HUES6 (cell line): ENCODE results near the gene NTSR1.

Experiments
- H3K27ac ChIP-seq: 2 replicates; pipeline ENCODE4 v1.7.0; 2013; ENCODE audit warnings: low read depth, mild to moderate bottlenecking, low read length, inconsistent platforms
- H3K27me3 ChIP-seq: 2 replicates; pipeline ENCODE4 v1.6.1; 2013; ENCODE audit warnings: low read length; ENCODE audit not compliant: control insufficient read depth, insufficient read depth
- H3K36me3 ChIP-seq: 2 replicates; pipeline ENCODE4 v1.6.1; 2013; ENCODE audit warnings: low read length; ENCODE audit not compliant: control insufficient read depth, insufficient read depth
- H3K4me1 ChIP-seq: 2 replicates; pipeline ENCODE4 v1.6.1; 2013; ENCODE audit warnings: low read length; ENCODE audit not compliant: control insufficient read depth, insufficient read depth
- H3K4me3 ChIP-seq: 2 replicates; pipeline ENCODE4 v1.5.1; 2013; ENCODE audit warnings: low read depth, low read length
- H3K9ac ChIP-seq: one replicate; pipeline ENCODE4 v1.6.1; 2013; ENCODE audit warnings: mild to moderate bottlenecking, low read length
- H3K9me3 ChIP-seq: 2 replicates; pipeline ENCODE4 v1.6.1; 2013; ENCODE audit warnings: low read depth, low read length; ENCODE audit not compliant: control insufficient read depth, insufficient read depth

Gene NTSR1

GRCh38 chr20:62752181-62752670 is 43.6 kb downstream of the NTSR1 start:
- H3K9ac ChIP-seq: no peak overlapping the region

DNA sequence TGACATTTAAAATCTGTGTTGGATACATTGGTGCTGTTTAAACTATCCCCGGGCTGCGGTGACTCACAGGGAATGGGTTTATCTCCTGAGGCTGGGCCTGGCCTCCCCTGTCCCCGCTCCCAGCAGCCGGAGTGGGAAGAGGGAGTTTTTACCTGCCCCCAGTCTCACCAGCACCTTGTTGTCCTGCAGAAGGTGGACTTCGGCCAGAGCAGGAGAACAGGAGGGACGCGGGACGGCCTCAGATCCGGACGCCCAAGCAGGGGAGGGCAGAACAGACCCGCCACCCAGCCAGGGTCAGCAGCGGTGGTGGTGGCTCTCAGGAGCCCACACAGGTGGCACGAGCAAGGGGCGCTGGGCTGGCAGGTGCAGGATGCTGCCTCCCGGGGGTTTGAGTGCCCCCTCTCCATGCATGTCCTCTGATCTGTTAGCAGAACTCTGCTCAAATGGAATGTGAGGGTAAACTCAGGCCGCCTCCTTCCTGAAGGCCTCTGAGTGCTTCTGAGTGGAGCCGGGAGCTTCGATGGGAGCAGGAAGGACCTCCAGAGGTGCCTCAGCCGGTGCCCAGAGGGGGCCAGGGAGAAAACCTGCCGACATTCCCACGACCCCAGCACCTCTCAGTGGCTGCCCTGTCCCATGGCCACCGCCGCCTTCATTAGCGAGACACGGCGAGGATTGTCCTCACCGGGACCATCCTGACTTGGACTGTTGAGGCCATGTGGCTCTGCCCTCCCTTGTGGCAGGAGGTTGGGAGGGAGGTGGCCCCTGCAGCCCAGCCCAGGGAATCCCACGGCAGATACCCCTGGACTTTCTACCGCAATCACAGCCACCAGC is 44.2 kb downstream of the NTSR1 start:
- Histone ChIP-seq H3K27me3 (peaks cover 16% of the 10 kb centered on the region; the same call in 1 of the 2 replicates), H3K4me3 (no peak overlapping the region), H3K36me3 (no peaks in the 10 kb centered on the region), H3K4me1 (peaks cover 9% of the 10 kb centered on the region), H3K9me3 (no peaks in the 10 kb centered on the region), H3K9ac (no peak overlapping the region), H3K27ac (no peak overlapping the region)

More at GRCh38 chr20:62752181-62752670, 43.6 kb downstream of the NTSR1 start:
- Histone ChIP-seq H3K36me3 (no peaks in the 10 kb centered on the region), H3K4me3 (no peak overlapping the region), H3K4me1 (peaks cover 9% of the 10 kb centered on the region), H3K27ac (no peak overlapping the region), H3K9me3 (no peaks in the 10 kb centered on the region), H3K27me3 (peaks cover 13% of the 10 kb centered on the region; the same call in 1 of the 2 replicates)

DNA sequence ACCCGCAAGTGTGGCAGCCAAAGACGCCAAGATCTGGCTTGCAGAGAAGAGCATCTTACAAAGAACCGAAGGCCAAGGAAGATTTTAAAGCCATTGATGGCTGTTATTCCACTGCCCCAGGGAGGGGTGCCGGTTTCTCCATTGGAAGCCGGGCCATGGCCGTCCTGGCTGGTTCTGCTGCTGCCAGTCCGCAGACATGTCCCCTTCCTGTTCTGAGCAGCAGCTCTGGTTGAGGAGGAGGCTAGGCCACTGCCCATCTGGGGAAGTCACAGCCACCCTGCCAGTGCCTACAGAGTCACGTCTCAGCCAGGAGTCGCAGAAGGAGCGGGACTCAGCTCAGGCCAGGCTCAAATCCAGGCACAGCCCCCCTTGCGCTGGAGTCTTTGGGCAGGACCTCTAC is 45.0 kb downstream of the NTSR1 start:
- Histone ChIP-seq H3K27me3 (peaks cover 16% of the 10 kb centered on the region; the same call in 1 of the 2 replicates), H3K36me3 (no peaks in the 10 kb centered on the region)

GRCh38 chr20:62754122-62754990 is 45.7 kb downstream of the NTSR1 start:
- peaks cover 16% of the 10 kb centered on the region; the same call in 1 of the 2 replicates for H3K27me3 ChIP-seq

More for the DNA sequence above, 45.0 kb downstream of the NTSR1 start:
- H3K4me3 ChIP-seq: no peak overlapping the region
- no peaks in the 10 kb centered on the region for H3K9me3 ChIP-seq
- no peak overlapping the region for H3K9ac ChIP-seq
- no peak overlapping the region for H3K27ac ChIP-seq
- H3K4me1 ChIP-seq: peaks cover 9% of the 10 kb centered on the region

DNA sequence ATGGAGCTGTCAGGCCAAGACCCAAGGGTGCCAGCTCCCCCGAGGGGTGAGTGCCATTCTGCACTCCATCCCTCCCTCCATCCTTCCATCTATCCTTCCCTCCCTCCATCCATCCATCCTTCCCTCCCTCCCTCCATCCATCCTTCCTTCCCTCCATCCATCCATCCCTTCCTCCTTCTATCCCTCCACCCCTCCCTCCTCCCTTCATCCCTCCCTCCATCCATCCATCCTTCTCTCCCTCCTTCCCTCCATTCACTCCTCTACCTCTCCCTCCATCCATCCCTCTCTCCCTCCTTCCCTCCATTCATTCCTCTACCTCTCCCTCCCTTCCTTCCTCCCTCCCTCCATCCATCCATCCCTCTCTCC is 46.3 kb downstream of the NTSR1 start:
- no peaks in the 10 kb centered on the region for H3K9me3 ChIP-seq
- peaks cover 12% of the 10 kb centered on the region for H3K4me1 ChIP-seq
- no peak overlapping the region for H3K27ac ChIP-seq
- no peak overlapping the region for H3K9ac ChIP-seq
- H3K27me3 ChIP-seq: peaks cover 16% of the 10 kb centered on the region; the same call in 1 of the 2 replicates
- H3K4me3 ChIP-seq: no peak overlapping the region
- H3K36me3 ChIP-seq: no peaks in the 10 kb centered on the region

More at GRCh38 chr20:62754122-62754990, 45.7 kb downstream of the NTSR1 start:
- Histone ChIP-seq H3K27ac (no peak overlapping the region), H3K36me3 (no peaks in the 10 kb centered on the region), H3K9me3 (no peaks in the 10 kb centered on the region), H3K4me1 (peaks cover 9% of the 10 kb centered on the region), H3K9ac (no peak overlapping the region), H3K4me3 (no peak overlapping the region)

- Histone ChIP-seq H3K27ac (no peak overlapping the region), H3K9me3 (no peaks in the 10 kb centered on the region), H3K9ac (no peak overlapping the region), H3K4me1 (peaks cover 19% of the 10 kb centered on the region), H3K27me3 (peaks cover 16% of the 10 kb centered on the region; the same call in 1 of the 2 replicates), H3K36me3 (no peaks in the 10 kb centered on the region), H3K4me3 (no peak overlapping the region)
These were observed 47.4 kb downstream of the NTSR1 start for GRCh38 chr20:62755817-62756724.

- Histone ChIP-seq H3K4me1 (peaks cover 9% of the 10 kb centered on the region; the same call in 1 of the 2 replicates), H3K9ac (no peak overlapping the region), H3K4me3 (no peak overlapping the region), H3K27ac (no peak overlapping the region), H3K36me3 (no peaks in the 10 kb centered on the region), H3K9me3 (no peaks in the 10 kb centered on the region), H3K27me3 (peaks cover 16% of the 10 kb centered on the region; the same call in 1 of the 2 replicates)
These were observed 49.7 kb downstream of the NTSR1 start for GRCh38 chr20:62758226-62758912.

DNA sequence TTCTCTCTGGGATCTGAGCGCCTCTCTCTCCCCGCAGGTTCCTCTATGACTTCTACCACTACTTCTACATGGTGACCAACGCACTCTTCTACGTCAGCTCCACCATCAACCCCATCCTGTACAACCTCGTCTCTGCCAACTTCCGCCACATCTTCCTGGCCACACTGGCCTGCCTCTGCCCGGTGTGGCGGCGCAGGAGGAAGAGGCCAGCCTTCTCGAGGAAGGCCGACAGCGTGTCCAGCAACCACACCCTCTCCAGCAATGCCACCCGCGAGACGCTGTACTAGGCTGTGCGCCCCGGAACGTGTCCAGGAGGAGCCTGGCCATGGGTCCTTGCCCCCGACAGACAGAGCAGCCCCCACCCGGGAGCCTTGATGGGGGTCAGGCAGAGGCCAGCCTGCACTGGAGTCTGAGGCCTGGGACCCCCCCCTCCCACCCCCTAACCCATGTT is 51.4 kb downstream of the NTSR1 start:
- Histone ChIP-seq H3K27ac (no peak overlapping the region), H3K9me3 (no peaks in the 10 kb centered on the region), H3K9ac (no peak overlapping the region), H3K27me3 (peaks cover 16% of the 10 kb centered on the region; the same call in 1 of the 2 replicates), H3K4me1 (peaks cover 9% of the 10 kb centered on the region; the same call in 1 of the 2 replicates), H3K4me3 (no peak overlapping the region), H3K36me3 (no peaks in the 10 kb centered on the region)

GRCh38 chr20:62760471-62760855 is 51.8 kb downstream of the NTSR1 start:
- no peak overlapping the region for H3K4me3 ChIP-seq
- H3K9ac ChIP-seq: no peak overlapping the region
- H3K9me3 ChIP-seq: no peaks in the 10 kb centered on the region
- peaks cover 16% of the 10 kb centered on the region; the same call in 1 of the 2 replicates for H3K27me3 ChIP-seq
- H3K4me1 ChIP-seq: peaks cover 9% of the 10 kb centered on the region; the same call in 1 of the 2 replicates
- H3K36me3 ChIP-seq: no peaks in the 10 kb centered on the region
- H3K27ac ChIP-seq: peak overlapping the region; percentile 41; the same call in 1 of the 2 replicates
